Prostate gland (tissue), 2 donors: ENCODE measurements around the gene ARHGEF4. TPM values are rescaled to one million over a fixed set of nuclear protein-coding genes. Genes with fewer than 3 reads are reported as not detected.

Experiments used
- DNase-seq: peaks from one replicate; pipeline ENCODE4 v3.0.0-alpha.2; 2019; ENCODE audit warnings: low spot score
- H3K27ac ChIP-seq, 2 donors: fragments of 200-600 bp; sonication (generic); 2 replicates each; pipeline ENCODE4 v1.5.1; 2017 to 2019
- H3K27me3 ChIP-seq: fragments of 200-600 bp; sonication (generic); replicated peaks from 2 replicates; pipeline ENCODE4 v1.5.1; 2019; ENCODE audit not compliant: insufficient read depth
- H3K36me3 ChIP-seq, 2 donors: fragments of 200-600 bp; sonication (generic); 1 replicate in 1 of 2; 2 replicates in 1 of 2; pipeline versions ENCODE4 v1.5.1 to v1.8.1; 2017 to 2019
- H3K4me1 ChIP-seq: fragments of 200-600 bp; sonication (generic); replicated peaks from 2 replicates; pipeline ENCODE4 v1.5.1; 2019
- H3K4me3 ChIP-seq, 2 donors: fragments of 200-600 bp; sonication (generic); 2 replicates each; pipeline ENCODE4 v1.5.1; 2017 to 2019
- H3K9me3 ChIP-seq: fragments of 200-600 bp; sonication (generic); 2 replicates; pipeline ENCODE4 v1.5.1; 2017
- CTCF ChIP-seq, 4 experiments: fragments of 200-600 bp in 2 of 4; fragments of 450-650 bp in 2 of 4; sonication (generic) in 2 of 4; IDR thresholded peaks; 1 replicate in 3 of 4; 2 replicates in 1 of 4; pipeline ENCODE4 v1.5.1; 2016 to 2019; ENCODE audit warnings: antibody characterized with exemption in 4 of 4, mild to moderate bottlenecking in 2 of 4, moderate library complexity in 2 of 4
- POLR2A ChIP-seq: fragments of 450-650 bp; IDR thresholded peaks from one replicate; pipeline ENCODE4 v1.6.1; 2016; ENCODE audit warnings: antibody characterized with exemption, mild to moderate bottlenecking
- POLR2AphosphoS5 ChIP-seq: sonication (generic); formaldehyde crosslinking; IDR thresholded peaks from one replicate; pipeline ENCODE4 v1.6.1; 2017; ENCODE audit warnings: antibody characterized with exemption
- WGBS: methylation state at CpG from one replicate; pipeline ENCODE4 v1.1.5; 2018; 5-methylcytosine and 5-hydroxymethylcytosine counted together
- intact Hi-C: fragments of 100-400 bp; cut with DNase I; formaldehyde crosslinking; loops from one replicate; pipeline ENCODE4 v1.14.2; 2022
- total RNA-seq, 2 donors: library from RNA; depleted of rRNA; stranded (reverse); fragments of >200 nt; gene quantifications; one replicate each; pipeline ENCODE4 v1.1.0, GENCODE V29; 2016

Gene ARHGEF4
- total RNA-seq, 2 donors from 2014 or later, result 9.6 to 56.0 TPM

- intact Hi-C loops, result no loop called here
- 89% methylated on average over 26 of the region's 32 CpGs for WGBS
- Histone ChIP-seq H3K4me3 (no peak overlapping the region), H3K27me3 (no peaks in the 10 kb centered on the region), H3K27ac (no peak overlapping the region), H3K4me1 (no peaks in the 10 kb centered on the region), H3K9me3 (no peaks in the 10 kb centered on the region), H3K36me3 (peaks cover 6 to 17% of the 10 kb centered on the region in 2 donors)
- DNase-seq, result no peak
- no peak for TF ChIP-seq POLR2A
- no peak for TF ChIP-seq POLR2AphosphoS5
- no peak for TF ChIP-seq CTCF (IDR thresholded peaks at IDR 0.05)
Observed at GRCh38 chr2:131046028-131046917, 209.6 kb downstream of the ARHGEF4 start.

- intact Hi-C loops, result no loop called here
- Histone ChIP-seq H3K9me3 (no peaks in the 10 kb centered on the region), H3K36me3 (peaks cover 6 to 18% of the 10 kb centered on the region in 2 donors), H3K27me3 (no peaks in the 10 kb centered on the region), H3K4me3 (no peak overlapping the region), H3K27ac (no peak overlapping the region), H3K4me1 (no peaks in the 10 kb centered on the region)
- TF ChIP-seq CTCF (IDR thresholded peaks at IDR 0.05) (no peak), POLR2AphosphoS5 (no peak), POLR2A (no peak)
- DNase-seq, result no peak
- 85% methylated on average over 18 of the region's 18 CpGs for WGBS
Observed at GRCh38 chr2:131046918-131047652, 210.4 kb downstream of the ARHGEF4 start.

- no peak for TF ChIP-seq POLR2AphosphoS5
- TF ChIP-seq POLR2A, result no peak
- no peak for TF ChIP-seq CTCF (IDR thresholded peaks at IDR 0.05)
- Histone ChIP-seq H3K27ac (no peak overlapping the region), H3K36me3 (peaks cover 10 to 26% of the 10 kb centered on the region in 2 donors), H3K4me1 (no peaks in the 10 kb centered on the region), H3K4me3 (no peak overlapping the region), H3K27me3 (no peaks in the 10 kb centered on the region), H3K9me3 (no peaks in the 10 kb centered on the region)
- DNase-seq, result no peak
- intact Hi-C loops, result no loop called here
- 77% methylated on average over 11 of the region's 11 CpGs for WGBS
Observed at GRCh38 chr2:131047920-131048560, 211.3 kb downstream of the ARHGEF4 start.

- no peak overlapping the region for H3K27ac ChIP-seq
- DNase-seq, result no peak
- WGBS, result 90% methylated on average over 6 of the region's 6 CpGs
- no peaks in the 10 kb centered on the region for H3K9me3 ChIP-seq
- H3K4me3 ChIP-seq, result no peak overlapping the region
- intact Hi-C loops, result no loop called here
- H3K27me3 ChIP-seq, result no peaks in the 10 kb centered on the region
- TF ChIP-seq POLR2AphosphoS5, result no peak
- TF ChIP-seq POLR2A, result no peak
- TF ChIP-seq CTCF (IDR thresholded peaks at IDR 0.05), result no peak
- peaks cover 10 to 26% of the 10 kb centered on the region in 2 donors for H3K36me3 ChIP-seq
- no peaks in the 10 kb centered on the region for H3K4me1 ChIP-seq
Observed at GRCh38 chr2:131048641-131049040, 211.9 kb downstream of the ARHGEF4 start.
